GM18873 (cell line): Measurements from ENCODE around the gene TCOF1.
"Not testable (repeated sequence)": the region's sequence is repeated elsewhere in the genome, so short reads cannot be mapped to it uniquely, and the experiment has no call there.

Experiments
- ATAC-seq: cut with Tn5 transposase; IDR thresholded peaks from one replicate; pipeline ENCODE4 v1.9.1; 2021; ENCODE audit warnings: mild to moderate bottlenecking, moderate library complexity, moderate number of reproducible peaks; ENCODE audit not compliant: unreplicated experiment, low FRiP score

TCOF1 gene

GRCh38 chr5:150419630-150420270 lies 62.3 kb downstream of the TCOF1 start:
- no peak for ATAC-seq

GRCh38 chr5:150422075-150422474 lies 64.6 kb downstream of the TCOF1 start:
- ATAC-seq, result no peak

GRCh38 chr5:150422758-150423157 lies 65.3 kb downstream of the TCOF1 start:
- no peak for ATAC-seq

GRCh38 chr5:150426165-150426564 lies 68.7 kb downstream of the TCOF1 start:
- ATAC-seq, result not testable (repeated sequence)

GRCh38 chr5:150428106-150428876 lies 70.8 kb downstream of the TCOF1 start:
- no peak for ATAC-seq

GRCh38 chr5:150428978-150429377 lies 71.5 kb downstream of the TCOF1 start:
- ATAC-seq, result no peak

GRCh38 chr5:150429410-150429873 lies 71.9 kb downstream of the TCOF1 start:
- no peak for ATAC-seq

GRCh38 chr5:150431048-150431447 lies 73.6 kb downstream of the TCOF1 start:
- ATAC-seq, result no peak

- ATAC-seq, result no peak
Observed at GRCh38 chr5:150431574-150431973, 74.1 kb downstream of the TCOF1 start.

- no peak for ATAC-seq
Observed at GRCh38 chr5:150434464-150434863, 77.0 kb downstream of the TCOF1 start.

- peak; percentile 81 for ATAC-seq
Observed at GRCh38 chr5:150436141-150436680, 78.7 kb downstream of the TCOF1 start.

GRCh38 chr5:150438873-150439546 lies 81.5 kb downstream of the TCOF1 start:
- ATAC-seq, result no peak

- ATAC-seq, result no peak
Observed at GRCh38 chr5:150440948-150441812, 83.7 kb downstream of the TCOF1 start.

GRCh38 chr5:150441813-150442698 lies 84.6 kb downstream of the TCOF1 start:
- no peak for ATAC-seq

GRCh38 chr5:150442699-150443080 lies 85.2 kb downstream of the TCOF1 start:
- ATAC-seq, result no peak

- ATAC-seq, result no peak
Observed at GRCh38 chr5:150443242-150444075, 86.0 kb downstream of the TCOF1 start.

GRCh38 chr5:150444770-150445169 lies 87.3 kb downstream of the TCOF1 start:
- ATAC-seq, result no peak

GRCh38 chr5:150446088-150446487 lies 88.6 kb downstream of the TCOF1 start:
- no peak for ATAC-seq
